Mucosa of gallbladder (tissue), 1 donor: Measurements from ENCODE around the gene MAGEF1. TPM values are rescaled to one million over a fixed set of nuclear protein-coding genes. Genes with fewer than 3 reads are reported as not detected.

ENCODE experiments used
- DNase-seq: peaks from one replicate; pipeline ENCODE4 v3.0.0-alpha.2; 2020; ENCODE audit warnings: low spot score
- total RNA-seq: library from RNA; stranded (reverse); gene quantifications from one replicate; pipeline ENCODE4 v1.2.1, GENCODE V29; 2021
- donor health status: DM: no; HTN: no; CAD: no.

The MAGEF1 gene
- 43.3 TPM for total RNA-seq

- DNase-seq: peak; percentile 72
Measured at GRCh38 chr3:184711493-184712247, at the start of gene MAGEF1. MAGEF1 (minus strand) TSS chr3:184712064; CDS start chr3:184711821, 243 bp downstream.

- no peak for DNase-seq
Measured at GRCh38 chr3:184761075-184761841, 49.4 kb upstream of the MAGEF1 start.

GRCh38 chr3:184760337-184761074 lies 48.6 kb upstream of the MAGEF1 start:
- DNase-seq: no peak

- DNase-seq: no peak
Measured at GRCh38 chr3:184759666-184760200, 47.9 kb upstream of the MAGEF1 start.

- DNase-seq: no peak
Measured at GRCh38 chr3:184758056-184758455, 46.2 kb upstream of the MAGEF1 start.

GRCh38 chr3:184757022-184757651 lies 45.3 kb upstream of the MAGEF1 start:
- peak; percentile 68 for DNase-seq

GRCh38 chr3:184756151-184757021 lies 44.5 kb upstream of the MAGEF1 start:
- DNase-seq: no peak

- no peak for DNase-seq
Measured at GRCh38 chr3:184755315-184755731, 43.5 kb upstream of the MAGEF1 start.

- no peak for DNase-seq
Measured at GRCh38 chr3:184752361-184752760, 40.5 kb upstream of the MAGEF1 start.

- no peak for DNase-seq
Measured at GRCh38 chr3:184751204-184752040, 39.6 kb upstream of the MAGEF1 start.

GRCh38 chr3:184750349-184751083 lies 38.7 kb upstream of the MAGEF1 start:
- no peak for DNase-seq

- no peak for DNase-seq
Measured at GRCh38 chr3:184749168-184749744, 37.4 kb upstream of the MAGEF1 start.

GRCh38 chr3:184748219-184749135 lies 36.6 kb upstream of the MAGEF1 start:
- no peak for DNase-seq

GRCh38 chr3:184746131-184747120 lies 34.6 kb upstream of the MAGEF1 start:
- no peak for DNase-seq

- DNase-seq: no peak
Measured at GRCh38 chr3:184745526-184745925, 33.7 kb upstream of the MAGEF1 start.

- DNase-seq: no peak
Measured at GRCh38 chr3:184743248-184743647, 31.4 kb upstream of the MAGEF1 start.
